NB4 (cell line): ENCODE results near the gene CBX4.

Source experiments
- CTCF ChIP-seq: IDR thresholded peaks from one replicate; pipeline ENCODE4 v1.5.1; 2012; ENCODE audit warnings: low read depth, low read length
- MYC ChIP-seq: IDR thresholded peaks from 2 replicates; pipeline ENCODE4 v1.6.1; 2011; ENCODE audit warnings: low read depth, low read length
- POLR2A ChIP-seq: IDR thresholded peaks from 2 replicates; pipeline ENCODE4 v1.6.1; 2011; ENCODE audit warnings: mild to moderate bottlenecking; ENCODE audit not compliant: insufficient read length; ENCODE audit errors: extremely low read depth
- TF ChIP-seq, protein P1 (sequence below): IDR thresholded peaks from 2 replicates; pipeline ENCODE4 v1.6.1; 2011; ENCODE audit warnings: low read depth, low read length

GRCh38 chr17:79796444-79796762 lies 42.8 kb downstream of the CBX4 start:
- no peak for TF ChIP-seq CTCF
- TF ChIP-seq MYC: no peak
- TF ChIP-seq POLR2A: no peak
- TF ChIP-seq, protein P1, sequence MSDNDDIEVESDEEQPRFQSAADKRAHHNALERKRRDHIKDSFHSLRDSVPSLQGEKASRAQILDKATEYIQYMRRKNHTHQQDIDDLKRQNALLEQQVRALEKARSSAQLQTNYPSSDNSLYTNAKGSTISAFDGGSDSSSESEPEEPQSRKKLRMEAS: no peak
